Measurements from ENCODE around the gene RPS6KA1.
"Not testable (repeated sequence)": the region's sequence is repeated elsewhere in the genome, so short reads cannot be mapped to it uniquely, and the experiment has no call there.

Gene RPS6KA1

GRCh38 chr1:26529655-26530409, at the start of gene RPS6KA1:
RPS6KA1 (plus strand) TSS chr1:26529761; CDS start chr1:26529921, 160 bp downstream.
- no peak for DNase-seq (ENCODE audit: low read depth)

GRCh38 chr1:26482921-26483320, 46.6 kb upstream of the RPS6KA1 start:
- DNase-seq (ENCODE audit: low read depth), result no peak

DNA sequence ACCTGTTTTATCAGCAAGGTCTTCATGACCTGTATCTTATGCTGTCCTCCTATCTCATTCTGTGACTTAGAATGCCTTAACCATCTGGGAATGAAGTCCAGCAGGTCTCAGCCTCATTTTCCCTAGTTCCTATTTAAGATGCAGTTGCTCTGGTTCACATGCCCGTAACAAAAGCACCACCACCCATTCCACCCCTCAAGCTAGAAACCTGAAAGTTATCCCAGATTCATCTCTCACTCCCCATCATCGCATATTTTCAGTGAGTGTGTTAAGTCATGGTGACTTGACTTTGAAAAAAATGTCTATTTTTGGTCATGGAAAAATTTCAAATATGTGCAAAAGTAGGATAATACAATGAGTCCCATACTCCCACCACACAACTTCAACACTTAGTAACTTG, 45.6 kb upstream of the RPS6KA1 start:
- no peak for DNase-seq (ENCODE audit: low read depth)

DNA sequence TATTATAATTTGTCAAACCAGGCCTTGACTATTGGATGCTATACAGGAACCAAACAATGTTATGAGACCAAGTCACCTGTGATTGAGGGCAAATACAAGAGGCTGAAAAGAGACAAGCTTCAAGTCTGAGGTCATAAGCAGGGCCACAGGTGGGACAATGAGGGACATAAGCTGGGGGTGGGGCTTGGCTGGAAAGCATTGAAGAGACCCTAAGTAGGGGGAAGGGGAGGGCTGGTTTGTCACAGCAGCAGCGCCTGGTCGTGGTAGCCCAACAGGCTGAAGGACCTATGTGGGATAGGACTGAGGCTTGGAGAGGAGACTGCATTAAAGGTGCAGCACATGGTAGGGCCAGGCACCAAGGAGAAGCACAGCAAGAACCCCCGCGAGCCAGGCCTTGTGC, 39.4 kb upstream of the RPS6KA1 start:
- DNase-seq (ENCODE audit: low read depth), result no peak

- DNase-seq (ENCODE audit: low read depth), result no peak
Measured at GRCh38 chr1:26493267-26493666, 36.3 kb upstream of the RPS6KA1 start.

DNA sequence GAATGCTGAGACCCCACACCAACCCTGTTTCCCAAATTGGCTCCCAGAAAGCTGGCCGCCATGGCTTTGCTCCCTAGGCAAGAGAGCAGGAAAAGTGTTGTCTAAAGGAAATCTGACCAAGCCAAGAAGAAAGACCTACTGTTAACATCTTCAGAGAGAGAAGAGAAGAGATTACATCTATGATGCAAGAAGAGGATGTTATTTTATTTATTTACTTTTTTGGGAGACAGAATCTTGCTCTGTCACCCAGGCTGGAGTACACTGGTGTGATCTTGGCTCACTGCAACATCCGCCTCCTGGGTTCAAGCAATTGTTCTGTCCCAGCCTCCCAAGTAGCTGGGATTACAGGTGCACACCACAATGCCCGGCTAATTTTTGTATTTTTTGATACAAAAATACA, 35.6 kb upstream of the RPS6KA1 start:
- no peak for DNase-seq (ENCODE audit: low read depth)

DNA sequence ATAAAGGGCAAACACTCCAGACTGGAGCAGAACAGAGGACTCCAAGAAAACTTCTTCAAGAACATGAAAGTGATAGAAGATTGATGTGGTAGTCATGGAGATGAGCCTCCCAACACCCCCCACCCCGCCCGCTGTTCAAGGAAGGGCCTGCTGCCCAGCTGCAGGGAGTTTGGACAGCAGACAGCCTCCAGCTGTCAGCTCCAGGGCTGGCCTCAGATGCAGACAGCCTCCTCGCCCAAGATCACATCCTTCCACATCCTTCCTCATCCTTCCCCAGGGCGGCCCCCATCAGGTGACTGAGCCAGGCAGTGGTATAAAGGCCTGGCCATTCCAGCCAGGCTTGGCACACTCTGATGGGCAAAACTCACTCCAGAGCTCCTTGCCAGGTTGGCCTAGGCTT, 32.7 kb upstream of the RPS6KA1 start:
- no peak for DNase-seq (ENCODE audit: low read depth)

- no peak for DNase-seq (ENCODE audit: low read depth)
Measured at GRCh38 chr1:26498894-26499293, 30.7 kb upstream of the RPS6KA1 start.

DNA sequence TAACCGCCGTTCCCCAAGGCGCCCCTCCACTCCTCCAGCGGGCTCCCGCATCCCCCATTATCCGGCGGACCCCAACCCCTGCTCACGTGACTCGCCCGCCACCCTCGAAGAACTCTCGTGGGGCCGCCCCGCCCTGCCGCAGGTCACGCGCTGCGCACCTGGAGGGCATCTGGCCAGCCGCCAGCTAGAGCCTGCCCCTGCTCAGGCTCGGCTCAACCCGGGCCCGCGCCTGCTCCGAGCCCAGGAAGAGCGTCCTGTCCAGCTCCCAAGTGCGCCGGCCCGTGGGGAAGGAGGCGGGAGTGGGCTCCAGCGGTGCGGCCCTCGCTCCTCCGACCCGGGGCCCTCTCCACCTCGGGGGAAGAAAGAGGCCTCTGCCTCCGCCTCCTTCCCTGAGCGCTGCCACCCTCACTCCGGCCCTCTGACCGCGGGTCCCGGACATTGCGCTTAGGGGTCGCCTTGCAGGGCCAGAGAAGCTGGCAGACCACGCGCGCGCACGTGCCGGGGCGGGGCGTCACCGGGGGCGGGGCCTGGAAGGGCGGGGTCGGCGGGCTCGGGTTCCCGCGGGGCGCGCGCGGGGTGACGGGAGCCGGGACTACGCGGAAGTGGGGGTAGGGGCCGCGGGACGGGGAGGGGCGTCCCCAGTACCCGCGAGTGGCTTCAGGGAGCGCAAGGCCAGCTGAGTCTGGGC, 28.9 kb upstream of the RPS6KA1 start:
- peak; percentile 47 for DNase-seq (ENCODE audit: low read depth)

DNA sequence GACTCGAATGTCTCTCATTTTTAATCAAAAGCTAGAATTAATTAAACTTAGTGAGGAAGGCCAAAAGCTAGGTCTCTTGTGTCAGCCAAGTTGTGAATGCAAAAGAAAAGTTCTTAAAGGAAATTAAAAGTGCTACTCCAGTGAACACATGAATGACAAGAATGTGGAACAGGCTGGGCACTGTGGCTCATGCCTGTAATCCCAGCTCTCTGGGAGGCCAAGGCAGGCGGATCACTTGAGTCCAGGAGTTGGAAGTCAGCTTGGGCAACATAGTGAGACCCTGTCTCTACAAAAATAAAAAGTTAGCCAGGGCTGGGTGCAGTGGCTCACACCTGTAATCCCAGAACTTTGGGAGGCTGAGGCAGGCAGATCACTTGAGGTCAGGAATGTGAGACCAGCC, 18.9 kb upstream of the RPS6KA1 start:
- DNase-seq (ENCODE audit: low read depth), result not testable (repeated sequence)

GRCh38 chr1:26515836-26516235, 13.7 kb upstream of the RPS6KA1 start:
- DNase-seq (ENCODE audit: low read depth), result not testable (repeated sequence)

DNA sequence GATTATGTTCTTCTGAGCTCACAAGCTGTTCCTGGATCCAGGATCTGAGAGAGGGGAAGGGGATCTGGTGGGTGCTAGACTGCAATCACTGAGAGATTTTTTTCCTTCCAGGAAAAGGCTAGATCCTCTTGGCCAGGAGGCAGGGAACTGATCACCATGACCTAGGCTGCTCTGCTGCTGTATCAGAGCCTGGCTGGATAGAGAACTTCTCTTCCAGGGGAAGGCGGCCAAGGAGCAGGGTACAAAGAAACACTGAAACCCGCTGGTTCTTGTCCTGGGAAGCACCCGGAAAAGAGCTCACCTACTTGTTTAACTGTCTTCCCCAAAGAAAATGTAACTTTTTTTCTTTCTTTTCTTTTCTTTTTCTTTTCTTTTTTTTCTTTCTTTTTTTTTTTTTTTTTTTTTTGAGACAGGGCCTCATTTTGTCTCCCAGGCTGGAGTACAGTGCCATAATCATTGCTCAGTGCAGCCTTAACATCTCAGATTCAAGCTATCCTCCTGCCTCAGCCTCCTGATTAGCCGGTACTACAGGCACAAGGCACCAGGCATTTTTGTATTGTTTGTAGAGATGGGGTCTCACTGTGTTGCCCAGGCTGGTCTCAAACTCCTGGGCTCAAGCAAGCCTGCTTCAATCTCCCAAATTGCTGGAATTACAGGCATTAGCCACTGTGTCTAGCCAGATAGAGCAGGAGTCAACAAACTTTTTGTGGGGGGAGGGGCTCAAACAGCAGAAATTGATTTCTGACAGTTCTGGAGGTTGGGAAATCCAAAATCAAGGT, 12.4 kb upstream of the RPS6KA1 start:
- no peak for DNase-seq (ENCODE audit: low read depth)

DNA sequence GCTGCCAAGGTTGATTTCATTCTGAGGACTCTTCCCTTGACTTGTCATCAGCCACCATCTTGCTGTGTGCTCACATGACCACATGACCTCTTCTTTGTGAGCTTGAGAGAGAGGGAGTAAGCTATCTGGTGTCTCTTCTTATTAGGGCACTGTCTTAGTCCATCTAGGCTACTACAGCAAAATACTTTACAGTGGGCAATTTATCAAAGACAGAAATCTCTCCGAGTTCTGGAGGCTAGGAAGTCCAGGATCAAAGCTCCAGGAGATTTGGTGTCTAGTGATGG, 11.9 kb upstream of the RPS6KA1 start:
- no peak for DNase-seq (ENCODE audit: low read depth)

DNA sequence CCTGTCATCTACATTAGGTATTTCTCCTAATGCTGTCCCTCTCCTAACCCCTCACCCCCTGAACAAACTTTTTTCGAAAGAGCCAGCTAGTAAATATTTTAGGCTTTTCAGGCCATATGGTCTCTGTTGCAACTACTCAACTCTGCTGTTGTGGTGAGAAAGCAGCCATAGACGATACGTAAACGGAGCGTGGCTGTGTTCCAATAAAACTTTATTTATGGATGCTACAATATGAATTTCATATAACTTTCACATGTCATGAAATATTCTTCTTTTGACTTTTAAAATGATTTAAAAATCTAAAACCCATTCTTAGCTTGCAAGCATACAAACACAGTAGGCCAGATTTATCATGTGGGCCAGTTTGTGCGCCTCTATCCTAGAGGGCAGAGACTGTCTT, 11.2 kb upstream of the RPS6KA1 start:
- no peak for DNase-seq (ENCODE audit: low read depth)

DNA sequence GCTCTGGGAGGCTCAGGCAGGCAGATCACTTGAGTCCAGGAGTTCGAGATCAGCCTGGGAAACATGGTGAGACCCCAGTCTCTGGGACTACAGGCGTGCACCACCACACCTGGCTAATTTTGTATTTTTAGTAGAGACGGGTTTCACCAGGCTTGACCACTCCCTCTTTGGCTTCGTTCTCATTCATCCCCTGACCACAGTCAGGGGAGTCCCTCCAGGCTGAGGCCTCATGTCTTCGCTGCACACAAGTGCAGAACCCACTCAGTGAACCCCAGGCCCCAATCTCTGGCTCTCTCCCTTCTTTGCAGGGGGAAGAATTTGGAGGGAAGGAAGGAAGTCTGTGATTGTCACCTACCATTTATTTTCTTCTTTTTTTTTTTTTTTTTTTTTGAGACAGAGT, 9.2 kb upstream of the RPS6KA1 start:
- no peak for DNase-seq (ENCODE audit: low read depth)

DNA sequence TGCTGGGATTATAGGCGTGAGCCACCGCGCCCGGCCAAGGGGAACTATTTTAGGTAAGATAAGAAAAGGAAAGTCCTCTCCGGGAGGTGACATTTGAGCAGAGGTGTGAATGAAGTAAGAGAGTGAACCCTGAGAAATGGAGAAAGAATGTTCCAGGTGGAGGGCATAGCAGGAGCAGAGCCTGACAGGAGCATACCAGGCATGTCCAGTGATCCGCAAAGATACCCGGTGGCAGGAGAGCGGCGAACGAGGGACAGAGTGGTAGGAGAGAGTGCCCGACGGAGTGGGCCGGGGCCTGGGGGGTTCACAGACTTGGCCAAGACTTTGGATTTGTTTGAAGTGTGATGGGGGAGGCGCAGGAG, 7.9 kb upstream of the RPS6KA1 start:
- DNase-seq (ENCODE audit: low read depth), result no peak

- no peak for DNase-seq (ENCODE audit: low read depth)
Measured at GRCh38 chr1:26522073-26522472, 7.5 kb upstream of the RPS6KA1 start.

DNA sequence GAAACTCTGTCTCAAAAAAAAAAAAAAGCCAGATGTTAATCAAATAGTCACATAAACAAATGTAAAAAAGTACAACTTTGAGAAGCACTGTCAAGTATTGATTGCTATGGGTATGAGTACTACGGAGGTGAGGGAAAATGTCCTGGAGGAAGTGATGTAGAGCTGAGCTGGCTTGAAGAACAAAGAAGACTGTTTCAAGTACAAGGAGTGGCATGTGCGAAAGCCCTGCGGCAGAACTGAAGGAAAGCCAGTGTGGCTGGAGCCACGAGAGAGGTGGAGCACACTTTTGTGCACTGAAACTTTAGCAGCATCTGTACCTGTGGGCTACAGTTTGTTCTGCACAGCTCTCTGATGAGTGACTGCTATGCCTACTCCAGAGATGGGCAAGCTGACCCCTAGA, 5.4 kb upstream of the RPS6KA1 start:
- DNase-seq (ENCODE audit: low read depth), result no peak

DNA sequence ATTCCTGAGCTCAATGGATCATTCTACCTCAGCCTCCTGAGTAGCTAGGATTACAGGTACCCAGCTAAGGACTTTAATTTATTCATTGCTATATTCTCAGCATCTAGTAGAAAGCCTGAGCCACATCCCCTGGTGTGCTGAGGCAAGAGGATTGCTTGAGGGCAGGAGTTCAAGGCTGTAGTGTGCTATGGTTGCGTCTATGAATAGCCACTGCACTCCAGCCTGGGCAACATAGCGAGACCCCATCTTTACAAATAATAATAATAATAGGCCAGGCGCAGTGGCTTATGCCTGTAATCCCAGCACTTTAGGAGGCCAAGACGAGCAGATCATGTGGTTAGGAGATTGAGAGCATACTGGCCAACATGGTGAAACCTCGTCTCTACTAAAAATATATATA, 3.3 kb upstream of the RPS6KA1 start:
- DNase-seq (ENCODE audit: low read depth), result no peak

DNA sequence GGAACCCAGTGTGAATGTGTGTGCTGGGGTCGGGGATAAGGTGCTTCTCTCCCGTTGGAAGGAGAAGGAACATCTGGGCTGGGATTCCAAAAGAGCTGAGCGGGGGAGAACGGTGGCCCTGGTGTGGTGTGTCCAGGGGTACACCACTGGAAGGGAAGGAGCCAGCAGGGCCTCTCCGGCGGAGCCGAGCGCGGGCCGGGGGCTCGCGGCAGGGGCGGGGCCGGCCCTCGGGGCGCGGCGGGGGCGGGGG, 231 bp upstream of the RPS6KA1 start:
- DNase-seq (ENCODE audit: low read depth), result no peak

DNA sequence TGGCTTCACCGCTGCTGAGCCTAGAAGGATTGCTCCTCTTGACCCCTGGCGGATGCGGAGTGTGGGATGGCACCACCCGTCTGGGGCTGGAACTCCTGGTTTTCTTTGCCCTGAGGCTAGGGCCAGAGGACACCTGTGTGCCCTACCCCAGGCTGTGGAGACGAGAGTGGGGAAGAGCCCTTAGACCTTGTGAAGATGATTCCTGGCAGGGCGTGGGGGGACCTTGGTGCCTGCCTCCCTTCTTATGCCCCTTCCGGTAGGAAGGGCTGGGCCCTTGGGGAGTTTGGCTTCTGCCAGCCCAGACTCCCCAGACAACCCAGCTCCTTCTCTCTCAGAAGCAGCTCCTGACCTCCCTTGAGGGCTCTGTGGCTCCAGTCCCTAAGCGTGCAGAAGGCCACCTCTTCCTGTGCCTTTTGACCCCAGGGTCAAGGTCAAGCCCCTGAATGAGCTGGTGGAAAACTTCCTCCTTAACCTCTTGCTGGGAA, 891 bp downstream of the RPS6KA1 start:
- no peak for DNase-seq (ENCODE audit: low read depth)

GRCh38 chr1:26530895-26531598, 1.5 kb downstream of the RPS6KA1 start:
- no peak for DNase-seq (ENCODE audit: low read depth)

GRCh38 chr1:26531651-26532131, 2.1 kb downstream of the RPS6KA1 start:
- no peak for DNase-seq (ENCODE audit: low read depth)

Measured in GM04504 (cell line).